ENCODE results near the gene COL6A5.

The COL6A5 gene

DNA sequence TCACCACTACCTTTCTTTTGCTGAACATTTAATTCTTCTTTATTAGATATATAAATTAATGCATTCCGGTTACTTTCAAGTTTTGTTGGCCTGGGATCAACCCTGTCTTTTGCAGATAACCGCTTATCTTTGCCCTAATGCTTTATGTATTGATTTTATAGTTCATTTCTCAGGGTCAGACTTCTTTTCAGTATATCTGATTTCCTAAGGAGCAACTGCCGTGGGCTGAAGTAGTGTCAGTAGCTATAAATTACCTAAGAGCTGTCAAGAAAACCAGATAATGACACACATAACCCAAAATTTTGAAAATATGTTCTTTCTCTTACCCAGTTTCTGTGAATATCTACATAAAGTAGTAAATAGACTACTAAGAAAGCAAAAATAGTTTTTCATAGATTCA lies 38.0 kb downstream of the COL6A5 start:
- Histone ChIP-seq H3K9me3 (ENCODE audit: control insufficient read depth, low read length) (no peaks in the 10 kb centered on the region), H3K4me1 (ENCODE audit: control insufficient read depth, insufficient read depth, low read length) (no peaks in the 10 kb centered on the region), H3K27ac (ENCODE audit: insufficient read depth, low read depth, low read length, poor library complexity, severe bottlenecking) (no peak overlapping the region), H3K36me3 (ENCODE audit: control insufficient read depth, insufficient read depth, low read length) (no peaks in the 10 kb centered on the region), H3K27me3 (ENCODE audit: control insufficient read depth, insufficient read depth, low read length, poor library complexity, severe bottlenecking) (no peaks in the 10 kb centered on the region), H3K4me3 (ENCODE audit: insufficient read depth, low read depth, low read length) (no peak overlapping the region)
- WGBS, 2 experiments = 90 to 97% methylated on average over 2 of the region's 3 CpGs

DNA sequence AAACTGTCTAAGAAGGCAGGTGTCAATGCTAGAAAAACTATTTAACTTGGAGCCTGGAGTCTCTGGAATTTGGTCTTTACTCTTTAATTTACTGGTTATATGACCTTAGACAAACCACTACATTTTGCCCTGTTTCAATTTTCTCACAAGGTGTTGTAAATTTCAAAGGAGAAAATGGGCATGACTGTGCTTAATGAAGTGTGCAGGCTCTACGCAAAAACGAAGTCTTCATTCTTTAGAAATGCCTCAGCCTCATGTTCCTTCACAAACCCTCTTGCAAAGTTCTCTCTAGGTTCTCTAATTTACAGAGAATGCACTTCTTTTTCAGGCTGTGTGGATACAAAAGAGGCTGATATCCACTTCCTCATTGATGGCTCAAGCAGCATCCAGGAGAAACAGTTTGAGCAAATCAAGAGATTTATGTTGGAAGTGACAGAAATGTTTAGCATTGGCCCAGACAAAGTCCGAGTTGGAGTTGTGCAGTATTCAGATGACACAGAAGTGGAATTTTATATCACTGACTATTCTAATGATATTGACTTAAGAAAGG lies 39.1 kb downstream of the COL6A5 start:
- no peak overlapping the region for H3K27ac ChIP-seq (ENCODE audit: insufficient read depth, low read depth, low read length, poor library complexity, severe bottlenecking)
- 76 to 86% methylated on average over 3 of the region's 3 CpGs for WGBS, 2 experiments
- H3K4me3 ChIP-seq (ENCODE audit: insufficient read depth, low read depth, low read length) = no peak overlapping the region
- H3K36me3 ChIP-seq (ENCODE audit: control insufficient read depth, insufficient read depth, low read length) = no peaks in the 10 kb centered on the region
- H3K27me3 ChIP-seq (ENCODE audit: control insufficient read depth, insufficient read depth, low read length, poor library complexity, severe bottlenecking) = no peaks in the 10 kb centered on the region
- H3K9me3 ChIP-seq (ENCODE audit: control insufficient read depth, low read length) = no peaks in the 10 kb centered on the region
- H3K4me1 ChIP-seq (ENCODE audit: control insufficient read depth, insufficient read depth, low read length) = no peaks in the 10 kb centered on the region

DNA sequence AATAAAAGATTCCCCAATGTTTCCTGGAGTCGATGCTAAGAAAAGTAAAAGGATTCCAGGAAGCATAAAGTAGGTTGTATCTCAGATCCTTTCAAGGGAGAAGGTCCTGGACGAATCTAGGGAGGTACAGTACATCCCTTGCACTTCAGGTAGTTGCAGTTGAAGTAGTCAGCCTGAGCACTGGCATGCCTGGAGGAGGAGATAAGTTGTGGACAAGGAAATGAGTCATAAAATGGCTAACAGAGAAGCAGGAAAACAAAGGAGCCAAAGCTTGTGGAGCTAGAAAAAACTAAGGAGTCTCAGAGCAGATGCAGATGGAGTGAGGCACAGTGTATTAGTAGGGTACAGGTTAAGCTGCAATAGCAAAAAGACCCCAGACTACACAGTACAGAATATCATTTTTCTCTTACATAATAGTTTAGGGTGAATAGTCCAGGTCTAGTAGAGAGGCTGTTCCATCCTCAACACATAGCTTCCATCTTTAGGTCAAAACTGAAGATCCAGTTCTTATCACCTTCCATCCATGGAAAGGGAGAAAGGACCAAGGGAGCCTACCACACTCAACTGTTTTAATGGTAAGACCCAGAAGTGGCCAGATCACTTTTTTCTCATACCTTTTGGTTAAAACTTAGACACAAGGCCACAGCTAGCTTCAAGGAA lies 41.3 kb downstream of the COL6A5 start:
- H3K27me3 ChIP-seq (ENCODE audit: control insufficient read depth, insufficient read depth, low read length, poor library complexity, severe bottlenecking) = no peaks in the 10 kb centered on the region
- 85 to 86% methylated on average over 2 of the region's 2 CpGs for WGBS, 2 experiments
- no peak overlapping the region for H3K27ac ChIP-seq (ENCODE audit: insufficient read depth, low read depth, low read length, poor library complexity, severe bottlenecking)
- H3K9me3 ChIP-seq (ENCODE audit: control insufficient read depth, low read length) = no peaks in the 10 kb centered on the region
- no peak overlapping the region for H3K4me3 ChIP-seq (ENCODE audit: insufficient read depth, low read depth, low read length)
- H3K36me3 ChIP-seq (ENCODE audit: control insufficient read depth, insufficient read depth, low read length) = no peaks in the 10 kb centered on the region
- H3K4me1 ChIP-seq (ENCODE audit: control insufficient read depth, insufficient read depth, low read length) = no peaks in the 10 kb centered on the region

DNA sequence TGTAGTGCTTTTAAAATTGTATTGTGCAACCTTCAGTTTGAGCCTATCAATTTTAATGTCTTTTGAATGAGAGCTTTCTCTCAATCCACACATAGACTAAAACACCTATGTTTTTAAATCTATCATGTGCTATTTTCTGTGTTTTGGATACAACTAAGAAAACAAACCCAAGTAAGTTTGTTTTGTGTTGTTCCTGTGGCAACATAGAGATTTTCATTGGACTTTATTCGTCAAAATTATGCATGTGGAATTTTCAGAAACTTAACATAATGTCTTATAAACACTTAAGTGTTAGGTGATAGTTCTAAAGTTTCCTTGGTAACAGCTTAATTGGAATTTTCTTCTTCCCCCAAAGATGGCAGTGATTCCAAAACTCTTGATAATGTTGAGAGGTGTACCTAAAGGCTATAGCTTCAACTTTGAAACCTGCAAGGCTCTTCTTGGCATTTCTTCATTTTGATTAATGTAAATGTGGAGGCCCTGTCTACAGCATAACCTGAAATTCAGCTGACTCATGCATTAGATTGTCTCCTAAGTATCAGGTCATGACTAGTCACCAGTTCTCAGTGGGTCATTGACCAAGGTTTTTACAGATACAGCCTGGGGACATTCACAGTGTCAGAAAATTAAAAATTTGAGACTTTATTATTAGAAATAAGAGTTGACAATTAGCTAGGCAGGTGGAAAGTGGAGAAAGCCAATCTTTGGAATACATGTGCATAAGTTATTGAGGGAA lies 44.4 kb downstream of the COL6A5 start:
- Histone ChIP-seq H3K4me1 (ENCODE audit: control insufficient read depth, insufficient read depth, low read length) (no peaks in the 10 kb centered on the region), H3K36me3 (ENCODE audit: control insufficient read depth, insufficient read depth, low read length) (no peaks in the 10 kb centered on the region), H3K27ac (ENCODE audit: insufficient read depth, low read depth, low read length, poor library complexity, severe bottlenecking) (no peak overlapping the region), H3K9me3 (ENCODE audit: control insufficient read depth, low read length) (no peaks in the 10 kb centered on the region), H3K4me3 (ENCODE audit: insufficient read depth, low read depth, low read length) (no peak overlapping the region), H3K27me3 (ENCODE audit: control insufficient read depth, insufficient read depth, low read length, poor library complexity, severe bottlenecking) (no peaks in the 10 kb centered on the region)
- 100% methylated on average over 1 of the region's 1 CpG; no CpG with 5 or more reads in 1 of the 2 experiments for WGBS, 2 experiments

GRCh38 chr3:130392266-130392665 lies 46.8 kb downstream of the COL6A5 start:
- H3K36me3 ChIP-seq (ENCODE audit: control insufficient read depth, insufficient read depth, low read length) = no peaks in the 10 kb centered on the region
- 95 to 98% methylated on average over 2 of the region's 2 CpGs for WGBS, 2 experiments
- no peaks in the 10 kb centered on the region for H3K9me3 ChIP-seq (ENCODE audit: control insufficient read depth, low read length)
- H3K4me1 ChIP-seq (ENCODE audit: control insufficient read depth, insufficient read depth, low read length) = no peaks in the 10 kb centered on the region
- H3K27ac ChIP-seq (ENCODE audit: insufficient read depth, low read depth, low read length, poor library complexity, severe bottlenecking) = no peak overlapping the region
- no peak overlapping the region for H3K4me3 ChIP-seq (ENCODE audit: insufficient read depth, low read depth, low read length)
- H3K27me3 ChIP-seq (ENCODE audit: control insufficient read depth, insufficient read depth, low read length, poor library complexity, severe bottlenecking) = no peaks in the 10 kb centered on the region

DNA sequence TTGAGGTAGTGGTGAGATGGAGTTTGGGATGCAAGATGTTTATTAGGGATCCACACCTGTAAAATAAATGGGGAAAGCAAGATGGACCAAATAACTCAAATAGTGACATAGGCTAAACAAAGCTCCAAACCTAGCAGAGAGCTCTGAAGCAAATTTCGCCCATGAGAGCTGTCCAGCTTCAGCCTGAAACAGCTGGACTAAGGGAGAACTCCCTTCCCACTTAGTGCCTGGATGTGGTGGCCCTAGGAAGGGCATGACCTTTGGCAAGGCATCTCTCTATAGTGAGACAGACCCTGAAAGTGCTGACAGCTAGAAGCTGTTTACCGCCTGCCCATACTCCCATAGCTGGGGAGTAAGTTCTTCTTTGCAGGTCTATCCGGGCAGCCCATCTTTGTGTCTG lies 48.1 kb downstream of the COL6A5 start:
- Histone ChIP-seq H3K4me3 (ENCODE audit: insufficient read depth, low read depth, low read length) (no peak overlapping the region), H3K9me3 (ENCODE audit: control insufficient read depth, low read length) (no peaks in the 10 kb centered on the region), H3K27me3 (ENCODE audit: control insufficient read depth, insufficient read depth, low read length, poor library complexity, severe bottlenecking) (no peaks in the 10 kb centered on the region), H3K27ac (ENCODE audit: insufficient read depth, low read depth, low read length, poor library complexity, severe bottlenecking) (no peak overlapping the region), H3K36me3 (ENCODE audit: control insufficient read depth, insufficient read depth, low read length) (no peaks in the 10 kb centered on the region), H3K4me1 (ENCODE audit: control insufficient read depth, insufficient read depth, low read length) (no peaks in the 10 kb centered on the region)
- WGBS, 2 experiments = 90% methylated on average over 3 of the region's 3 CpGs

DNA sequence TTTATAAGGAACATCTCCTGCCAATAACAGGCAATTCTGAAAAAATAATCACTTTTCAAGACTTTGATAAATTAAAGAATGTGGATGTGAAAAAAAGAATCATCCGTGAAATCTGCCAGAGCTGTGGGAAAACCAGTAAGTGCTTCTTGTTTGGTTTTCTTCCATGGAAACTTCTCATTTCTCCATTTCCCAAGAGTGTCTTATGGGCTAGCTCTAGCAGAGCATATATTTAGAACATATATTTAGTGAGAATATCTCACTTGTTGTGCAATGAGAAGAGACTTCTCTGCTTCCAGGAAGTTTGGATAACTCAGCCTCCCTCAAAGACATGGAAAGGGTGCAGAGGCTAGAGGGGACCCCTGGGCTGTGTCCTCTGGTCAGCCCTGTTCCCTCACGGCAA lies 49.9 kb downstream of the COL6A5 start:
- no peak overlapping the region for H3K27ac ChIP-seq (ENCODE audit: insufficient read depth, low read depth, low read length, poor library complexity, severe bottlenecking)
- H3K27me3 ChIP-seq (ENCODE audit: control insufficient read depth, insufficient read depth, low read length, poor library complexity, severe bottlenecking) = no peaks in the 10 kb centered on the region
- H3K9me3 ChIP-seq (ENCODE audit: control insufficient read depth, low read length) = no peaks in the 10 kb centered on the region
- 90 to 100% methylated on average over 2 of the region's 2 CpGs for WGBS, 2 experiments
- H3K4me3 ChIP-seq (ENCODE audit: insufficient read depth, low read depth, low read length) = no peak overlapping the region
- no peaks in the 10 kb centered on the region for H3K4me1 ChIP-seq (ENCODE audit: control insufficient read depth, insufficient read depth, low read length)
- no peaks in the 10 kb centered on the region for H3K36me3 ChIP-seq (ENCODE audit: control insufficient read depth, insufficient read depth, low read length)

- H3K36me3 ChIP-seq (ENCODE audit: control insufficient read depth, insufficient read depth, low read length) = no peaks in the 10 kb centered on the region
- WGBS, 2 experiments = 78 to 81% methylated on average over 2 of the region's 2 CpGs
- H3K4me3 ChIP-seq (ENCODE audit: insufficient read depth, low read depth, low read length) = no peak overlapping the region
- no peaks in the 10 kb centered on the region for H3K4me1 ChIP-seq (ENCODE audit: control insufficient read depth, insufficient read depth, low read length)
- no peaks in the 10 kb centered on the region for H3K9me3 ChIP-seq (ENCODE audit: control insufficient read depth, low read length)
- no peaks in the 10 kb centered on the region for H3K27me3 ChIP-seq (ENCODE audit: control insufficient read depth, insufficient read depth, low read length, poor library complexity, severe bottlenecking)
- no peak overlapping the region for H3K27ac ChIP-seq (ENCODE audit: insufficient read depth, low read depth, low read length, poor library complexity, severe bottlenecking)
Observed at GRCh38 chr3:130395916-130396315, 50.4 kb downstream of the COL6A5 start.

DNA sequence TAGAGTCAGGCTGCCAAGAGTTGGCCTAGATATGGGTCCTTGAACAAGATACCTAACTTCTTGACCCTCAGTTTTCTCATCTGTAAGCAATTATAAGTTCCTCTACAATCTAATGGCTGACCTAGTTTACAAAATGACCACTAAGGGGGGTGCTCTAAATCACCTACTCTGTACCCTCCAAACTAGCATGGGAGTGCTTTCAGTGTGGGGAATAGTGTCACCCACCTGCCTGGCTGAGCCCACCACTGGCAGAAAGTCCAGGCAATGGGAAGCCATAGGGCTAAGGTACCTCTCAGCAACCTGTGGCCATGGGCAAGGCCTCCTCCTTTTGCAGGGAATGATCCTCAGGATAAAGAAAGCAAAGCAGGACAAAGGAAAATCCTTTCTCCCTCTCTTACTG lies 58.9 kb downstream of the COL6A5 start:
- Histone ChIP-seq H3K4me1 (ENCODE audit: control insufficient read depth, insufficient read depth, low read length) (no peaks in the 10 kb centered on the region), H3K27ac (ENCODE audit: insufficient read depth, low read depth, low read length, poor library complexity, severe bottlenecking) (no peak overlapping the region), H3K4me3 (ENCODE audit: insufficient read depth, low read depth, low read length) (no peak overlapping the region), H3K27me3 (ENCODE audit: control insufficient read depth, insufficient read depth, low read length, poor library complexity, severe bottlenecking) (no peaks in the 10 kb centered on the region), H3K36me3 (ENCODE audit: control insufficient read depth, insufficient read depth, low read length) (no peaks in the 10 kb centered on the region), H3K9me3 (ENCODE audit: control insufficient read depth, low read length) (no peaks in the 10 kb centered on the region)

- WGBS, 2 experiments = 75 to 80% methylated on average over 3 of the region's 3 CpGs
- Histone ChIP-seq H3K9me3 (ENCODE audit: control insufficient read depth, low read length) (no peaks in the 10 kb centered on the region), H3K4me3 (ENCODE audit: insufficient read depth, low read depth, low read length) (no peak overlapping the region), H3K4me1 (ENCODE audit: control insufficient read depth, insufficient read depth, low read length) (no peaks in the 10 kb centered on the region), H3K27ac (ENCODE audit: insufficient read depth, low read depth, low read length, poor library complexity, severe bottlenecking) (no peak overlapping the region), H3K36me3 (ENCODE audit: control insufficient read depth, insufficient read depth, low read length) (no peaks in the 10 kb centered on the region), H3K27me3 (ENCODE audit: control insufficient read depth, insufficient read depth, low read length, poor library complexity, severe bottlenecking) (no peaks in the 10 kb centered on the region)
Observed at GRCh38 chr3:130405956-130406355, 60.5 kb downstream of the COL6A5 start.

Measured in ectodermal cell (in vitro differentiated cells).